ENCODE results near the gene C1orf116.

DNA sequence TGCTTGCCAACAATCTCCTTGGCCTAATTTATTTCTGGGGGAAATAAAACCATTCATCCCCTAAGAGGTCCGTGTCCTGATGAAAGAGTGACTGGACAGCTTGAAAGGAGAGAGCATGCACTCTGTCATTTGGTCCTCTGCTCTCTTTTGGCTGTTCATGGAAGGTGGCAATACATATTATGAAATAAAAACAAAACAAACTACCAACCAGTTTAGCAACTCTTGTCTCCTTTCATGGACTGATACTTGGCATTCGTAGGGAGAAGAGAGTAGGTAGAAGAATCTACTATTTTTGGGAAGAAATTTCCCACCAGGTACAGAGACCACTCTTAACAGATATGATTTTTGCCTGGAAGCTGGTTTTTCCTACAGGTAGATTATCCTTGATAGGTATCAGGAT is 746 bp upstream of the C1orf116 start:
- TF ChIP-seq CTCF (conservative IDR thresholded peaks at IDR 0.05; ENCODE audit: low read depth, low read length) (no peak), EZH2 (IDR thresholded peaks at IDR 0.05; ENCODE audit: borderline replicate concordance, low read depth, low read length, poor library complexity, severe bottlenecking) (no peak)

Data from A673 (cell line).